ENCODE data around the gene IRF2BPL.

IRF2BPL gene

GRCh38 chr14:76985540-76986230 lies 42.8 kb downstream of the IRF2BPL start:
- no peak for DNase-seq (ENCODE audit: low spot score)

- DNase-seq (ENCODE audit: low spot score) = no peak
These were observed 43.6 kb downstream of the IRF2BPL start for GRCh38 chr14:76984787-76985375.

- DNase-seq (ENCODE audit: low spot score) = no peak
These were observed 44.2 kb downstream of the IRF2BPL start for GRCh38 chr14:76984297-76984696.

GRCh38 chr14:76981670-76982069 lies 46.8 kb downstream of the IRF2BPL start:
- DNase-seq (ENCODE audit: low spot score) = no peak

- no peak for DNase-seq (ENCODE audit: low spot score)
These were observed 50.5 kb downstream of the IRF2BPL start for GRCh38 chr14:76977793-76978720.

GRCh38 chr14:76976240-76977005 lies 52.1 kb downstream of the IRF2BPL start:
- no peak for DNase-seq (ENCODE audit: low spot score)

- no peak for DNase-seq (ENCODE audit: low spot score)
These were observed 52.7 kb downstream of the IRF2BPL start for GRCh38 chr14:76975812-76976211.

- DNase-seq (ENCODE audit: low spot score) = no peak
These were observed 53.5 kb downstream of the IRF2BPL start for GRCh38 chr14:76975051-76975450.
